C4-2B (cell line): ENCODE data around the gene ATP6V0E1.

ENCODE experiments used
- H3K27ac ChIP-seq: fragments of 450-650 bp; 2 replicates; pipeline ENCODE4 v1.5.1; 2017
- CTCF ChIP-seq: fragments of 450-650 bp; conservative IDR thresholded peaks from 2 replicates; pipeline ENCODE4 v1.5.1; 2017; ENCODE audit warnings: mild to moderate bottlenecking
- ZFX ChIP-seq: fragments of 450-650 bp; IDR thresholded peaks from 2 replicates; pipeline ENCODE4 v1.6.1; 2017

Gene ATP6V0E1

GRCh38 chr5:172957458-172957857 lies 26.1 kb upstream of the ATP6V0E1 start:
- TF ChIP-seq ZFX (no peak), CTCF (no peak)
- H3K27ac ChIP-seq = no peak overlapping the region

- TF ChIP-seq ZFX (no peak), CTCF (no peak)
- peak overlapping the region; percentile 79 for H3K27ac ChIP-seq
Measured at GRCh38 chr5:172958331-172959046, 25.1 kb upstream of the ATP6V0E1 start.

GRCh38 chr5:172959824-172960799 lies 23.5 kb upstream of the ATP6V0E1 start:
- TF ChIP-seq CTCF (no peak), ZFX (no peak)
- peak overlapping the region; percentile 79 for H3K27ac ChIP-seq

GRCh38 chr5:172969921-172970320 lies 13.7 kb upstream of the ATP6V0E1 start:
- TF ChIP-seq ZFX (no peak), CTCF (no peak)
- no peak overlapping the region for H3K27ac ChIP-seq

GRCh38 chr5:172971482-172971881 lies 12.1 kb upstream of the ATP6V0E1 start:
- no peak for TF ChIP-seq ZFX
- TF ChIP-seq CTCF = no peak
- H3K27ac ChIP-seq = no peak overlapping the region

- H3K27ac ChIP-seq = no peak overlapping the region
- TF ChIP-seq ZFX = no peak
- TF ChIP-seq CTCF = no peak
Measured at GRCh38 chr5:172972552-172972951, 11.0 kb upstream of the ATP6V0E1 start.
